Measurements from ENCODE around the gene SEMA4B. TPM values are rescaled to one million over a fixed set of nuclear protein-coding genes. Genes with fewer than 3 reads are reported as not detected.
A peak's percentile ranks its signal among the peaks of the same experiment; 100 is the strongest.

SEMA4B gene
- total RNA-seq, 1 experiment from 2014 or later, result 50.2 TPM

DNA sequence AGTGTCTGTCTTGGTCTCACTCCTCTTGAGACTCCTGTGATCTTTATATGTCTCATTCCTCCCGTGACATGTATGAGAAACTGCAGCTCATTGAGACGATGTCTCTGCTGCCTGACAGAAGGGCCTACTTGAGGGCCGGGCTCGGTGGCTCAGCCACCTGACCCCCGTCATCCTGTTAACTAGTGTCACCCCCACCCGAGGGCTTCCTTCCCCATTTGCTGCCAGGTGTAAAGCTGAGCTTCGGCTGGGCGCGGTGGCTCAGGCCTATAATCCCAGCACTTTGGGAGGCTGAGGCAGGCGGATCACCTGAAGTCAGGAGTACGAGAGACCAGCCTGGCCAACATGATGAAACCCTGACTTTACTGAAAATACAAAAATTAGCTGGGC, 12.7 kb downstream of the SEMA4B start (continued):
- TF ChIP-seq, protein P1, sequence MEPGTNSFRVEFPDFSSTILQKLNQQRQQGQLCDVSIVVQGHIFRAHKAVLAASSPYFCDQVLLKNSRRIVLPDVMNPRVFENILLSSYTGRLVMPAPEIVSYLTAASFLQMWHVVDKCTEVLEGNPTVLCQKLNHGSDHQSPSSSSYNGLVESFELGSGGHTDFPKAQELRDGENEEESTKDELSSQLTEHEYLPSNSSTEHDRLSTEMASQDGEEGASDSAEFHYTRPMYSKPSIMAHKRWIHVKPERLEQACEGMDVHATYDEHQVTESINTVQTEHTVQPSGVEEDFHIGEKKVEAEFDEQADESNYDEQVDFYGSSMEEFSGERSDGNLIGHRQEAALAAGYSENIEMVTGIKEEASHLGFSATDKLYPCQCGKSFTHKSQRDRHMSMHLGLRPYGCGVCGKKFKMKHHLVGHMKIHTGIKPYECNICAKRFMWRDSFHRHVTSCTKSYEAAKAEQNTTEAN (CRISPR knock-in tag; IDR thresholded peaks at IDR 0.05), result no peak

DNA sequence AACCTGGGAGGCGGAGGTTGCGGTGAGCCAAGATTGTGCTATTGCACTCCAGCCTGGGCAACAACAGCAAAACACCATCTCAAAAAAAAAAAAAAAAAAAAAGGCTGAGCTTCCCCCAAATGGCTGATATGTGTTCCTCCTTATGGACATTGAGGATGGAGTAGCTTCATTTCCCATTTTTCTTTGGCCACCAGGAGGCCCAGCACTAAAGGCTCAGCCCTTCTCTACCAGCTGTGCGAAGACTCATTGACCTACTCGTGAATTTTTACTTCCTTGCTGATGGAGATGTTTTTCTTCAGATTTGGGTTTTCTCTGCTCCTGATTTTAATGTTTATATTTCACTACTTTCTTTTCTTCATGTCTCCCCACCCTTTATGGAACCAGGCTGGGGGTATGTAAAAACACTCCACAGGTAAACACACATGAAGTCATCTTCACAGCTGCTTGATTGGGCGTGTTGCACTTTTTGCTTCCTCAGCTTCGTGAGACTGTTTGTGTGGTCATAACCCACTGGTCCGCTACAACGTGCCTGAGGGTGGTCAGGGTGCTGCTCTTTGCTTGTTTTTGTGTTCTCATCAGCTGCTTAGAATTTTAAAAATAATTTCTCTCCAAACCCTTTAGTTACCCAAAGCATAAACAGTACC, 13.5 kb downstream of the SEMA4B start:
- H3K4me1 Mint-ChIP-seq, result peaks cover 12% of the 10 kb centered on the region
- H3K4me3 Mint-ChIP-seq, result no peak overlapping the region
- H3K36me3 Mint-ChIP-seq, result no peaks in the 10 kb centered on the region; the same call in 1 of the 2 replicates
- DNase-seq (ENCODE audit: low spot score), result no peak
- no peaks in the 10 kb centered on the region for H3K27me3 Mint-ChIP-seq (ENCODE audit: low read depth)
- H3K9me3 Mint-ChIP-seq, result no peaks in the 10 kb centered on the region
- CTCF ChIA-PET, result interaction anchor here (0.5 to 6.5 kb wide), 28 partner anchors 9 to 672 kb away, joined by 3 to 62 read pairs (median 4); partner anchors contain the start of genes CIB1, GDPGP1, IDH2 and SEMA4B
- POLR2A ChIA-PET, result interaction anchor here (0.6 to 0.7 kb wide), 3 partner anchors 9 to 54 kb away, joined by 3 to 6 read pairs (median 4); no protein-coding TSS in a partner anchor
- TF ChIP-seq IRF2 (CRISPR knock-in tag; IDR thresholded peaks at IDR 0.05; ENCODE audit: borderline replicate concordance, low read depth), result no peak
- TF ChIP-seq, protein P2, sequence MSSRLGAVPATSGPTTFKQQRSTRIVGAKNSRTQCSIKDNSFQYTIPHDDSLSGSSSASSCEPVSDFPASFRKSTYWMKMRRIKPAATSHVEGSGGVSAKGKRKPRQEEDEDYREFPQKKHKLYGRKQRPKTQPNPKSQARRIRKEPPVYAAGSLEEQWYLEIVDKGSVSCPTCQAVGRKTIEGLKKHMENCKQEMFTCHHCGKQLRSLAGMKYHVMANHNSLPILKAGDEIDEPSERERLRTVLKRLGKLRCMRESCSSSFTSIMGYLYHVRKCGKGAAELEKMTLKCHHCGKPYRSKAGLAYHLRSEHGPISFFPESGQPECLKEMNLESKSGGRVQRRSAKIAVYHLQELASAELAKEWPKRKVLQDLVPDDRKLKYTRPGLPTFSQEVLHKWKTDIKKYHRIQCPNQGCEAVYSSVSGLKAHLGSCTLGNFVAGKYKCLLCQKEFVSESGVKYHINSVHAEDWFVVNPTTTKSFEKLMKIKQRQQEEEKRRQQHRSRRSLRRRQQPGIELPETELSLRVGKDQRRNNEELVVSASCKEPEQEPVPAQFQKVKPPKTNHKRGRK (CRISPR knock-in tag; IDR thresholded peaks at IDR 0.05; ENCODE audit: borderline replicate concordance), result no peak
- no peak for TF ChIP-seq TP53 (CRISPR knock-in tag; IDR thresholded peaks at IDR 0.05)
- TF ChIP-seq, protein P3, sequence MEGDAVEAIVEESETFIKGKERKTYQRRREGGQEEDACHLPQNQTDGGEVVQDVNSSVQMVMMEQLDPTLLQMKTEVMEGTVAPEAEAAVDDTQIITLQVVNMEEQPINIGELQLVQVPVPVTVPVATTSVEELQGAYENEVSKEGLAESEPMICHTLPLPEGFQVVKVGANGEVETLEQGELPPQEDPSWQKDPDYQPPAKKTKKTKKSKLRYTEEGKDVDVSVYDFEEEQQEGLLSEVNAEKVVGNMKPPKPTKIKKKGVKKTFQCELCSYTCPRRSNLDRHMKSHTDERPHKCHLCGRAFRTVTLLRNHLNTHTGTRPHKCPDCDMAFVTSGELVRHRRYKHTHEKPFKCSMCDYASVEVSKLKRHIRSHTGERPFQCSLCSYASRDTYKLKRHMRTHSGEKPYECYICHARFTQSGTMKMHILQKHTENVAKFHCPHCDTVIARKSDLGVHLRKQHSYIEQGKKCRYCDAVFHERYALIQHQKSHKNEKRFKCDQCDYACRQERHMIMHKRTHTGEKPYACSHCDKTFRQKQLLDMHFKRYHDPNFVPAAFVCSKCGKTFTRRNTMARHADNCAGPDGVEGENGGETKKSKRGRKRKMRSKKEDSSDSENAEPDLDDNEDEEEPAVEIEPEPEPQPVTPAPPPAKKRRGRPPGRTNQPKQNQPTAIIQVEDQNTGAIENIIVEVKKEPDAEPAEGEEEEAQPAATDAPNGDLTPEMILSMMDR (IDR thresholded peaks at IDR 0.05), result no peak
- TF ChIP-seq ZNF138 (CRISPR knock-in tag; conservative IDR thresholded peaks at IDR 0.05), result no peak
- TF ChIP-seq, protein P4, sequence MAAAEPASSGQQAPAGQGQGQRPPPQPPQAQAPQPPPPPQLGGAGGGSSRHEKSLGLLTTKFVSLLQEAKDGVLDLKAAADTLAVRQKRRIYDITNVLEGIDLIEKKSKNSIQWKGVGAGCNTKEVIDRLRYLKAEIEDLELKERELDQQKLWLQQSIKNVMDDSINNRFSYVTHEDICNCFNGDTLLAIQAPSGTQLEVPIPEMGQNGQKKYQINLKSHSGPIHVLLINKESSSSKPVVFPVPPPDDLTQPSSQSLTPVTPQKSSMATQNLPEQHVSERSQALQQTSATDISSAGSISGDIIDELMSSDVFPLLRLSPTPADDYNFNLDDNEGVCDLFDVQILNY (CRISPR knock-in tag; IDR thresholded peaks at IDR 0.05), result no peak
- TF ChIP-seq PRRX2 (CRISPR knock-in tag; IDR thresholded peaks at IDR 0.05), result no peak
- TF ChIP-seq, protein P5, sequence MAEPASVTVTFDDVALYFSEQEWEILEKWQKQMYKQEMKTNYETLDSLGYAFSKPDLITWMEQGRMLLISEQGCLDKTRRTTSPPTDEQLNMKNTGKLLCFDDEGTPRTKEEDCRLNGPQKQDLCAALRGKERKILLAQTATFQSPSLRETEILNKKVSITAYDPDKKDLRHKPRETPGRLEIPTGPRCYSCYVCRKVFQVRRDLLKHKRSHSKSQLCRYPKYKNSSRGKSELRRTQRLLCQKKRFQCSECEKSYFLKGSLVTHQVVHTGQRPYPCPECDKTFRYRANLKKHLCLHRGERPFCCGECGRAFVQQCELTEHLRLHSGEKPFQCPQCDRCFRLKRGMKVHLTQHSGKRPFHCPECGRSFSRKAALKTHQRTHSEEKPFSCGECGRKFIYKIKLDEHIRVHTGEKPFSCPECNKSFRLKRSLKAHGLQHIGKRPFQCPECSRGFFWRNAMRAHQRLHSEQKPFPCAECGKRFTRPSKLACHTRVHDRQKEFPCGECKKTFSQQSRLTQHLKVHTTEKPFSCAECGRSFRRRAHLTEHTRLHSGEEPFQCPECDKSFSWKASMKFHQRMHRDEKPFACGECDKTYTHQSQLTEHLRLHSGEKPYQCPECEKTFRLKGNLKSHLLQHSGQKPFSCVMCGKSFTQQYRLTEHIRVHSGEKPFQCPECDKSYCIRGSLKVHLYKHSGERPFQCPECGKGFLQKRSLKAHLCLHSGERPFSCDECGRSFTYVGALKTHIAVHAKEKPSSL (CRISPR knock-in tag; conservative IDR thresholded peaks at IDR 0.05), result no peak
- no peak for TF ChIP-seq HMGA2 (CRISPR knock-in tag; IDR thresholded peaks at IDR 0.05)
- TF ChIP-seq NR3C1 (CRISPR knock-in tag; conservative IDR thresholded peaks at IDR 0.05; ENCODE audit: low read depth), result no peak
- no peak for TF ChIP-seq CREM (CRISPR knock-in tag; IDR thresholded peaks at IDR 0.05)
- TF ChIP-seq JAZF1 (CRISPR knock-in tag; IDR thresholded peaks at IDR 0.05), result no peak
- no peak for TF ChIP-seq FOXK1 (CRISPR knock-in tag; IDR thresholded peaks at IDR 0.05)
- no peak overlapping the region for H3K27ac Mint-ChIP-seq
- peak; percentile 43; the same call in 1 of the 2 replicates for ATAC-seq

Measured in WTC11 (cell line).